ENCODE data around the gene SEMA3C.

DNA sequence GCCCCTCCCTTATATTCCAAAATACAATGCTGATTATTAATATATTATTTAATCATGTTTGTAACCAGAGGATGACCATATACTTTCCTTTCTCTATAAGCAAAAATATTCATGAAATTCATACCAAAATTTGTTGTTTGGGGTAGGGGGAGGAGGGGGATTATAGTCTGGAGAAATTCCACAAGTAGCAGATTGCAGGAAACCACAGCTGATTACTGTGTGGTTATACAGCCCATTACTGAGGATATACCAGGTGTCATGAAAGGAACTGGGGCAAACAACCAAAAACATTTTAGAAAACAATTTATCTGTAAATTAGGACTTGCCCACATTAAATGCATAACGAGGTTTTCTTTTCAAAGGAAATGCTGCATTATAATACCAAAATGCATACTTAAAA, 50.3 kb downstream of the SEMA3C start:
- TF ChIP-seq CTCF (conservative IDR thresholded peaks at IDR 0.05; ENCODE audit: low read depth, low read length) (no peak), EZH2 (IDR thresholded peaks at IDR 0.05; ENCODE audit: borderline replicate concordance, low read depth, low read length, poor library complexity, severe bottlenecking) (no peak)

Data from A673 (cell line).